GM19193 (cell line): ENCODE data around the gene TBCK.

Source experiments
- POLR2A ChIP-seq: IDR thresholded peaks from 4 replicates; pipeline ENCODE4 v1.6.1; 2011; ENCODE audit not compliant: insufficient read depth, insufficient read length; ENCODE audit errors: extremely low read depth

The TBCK gene

DNA sequence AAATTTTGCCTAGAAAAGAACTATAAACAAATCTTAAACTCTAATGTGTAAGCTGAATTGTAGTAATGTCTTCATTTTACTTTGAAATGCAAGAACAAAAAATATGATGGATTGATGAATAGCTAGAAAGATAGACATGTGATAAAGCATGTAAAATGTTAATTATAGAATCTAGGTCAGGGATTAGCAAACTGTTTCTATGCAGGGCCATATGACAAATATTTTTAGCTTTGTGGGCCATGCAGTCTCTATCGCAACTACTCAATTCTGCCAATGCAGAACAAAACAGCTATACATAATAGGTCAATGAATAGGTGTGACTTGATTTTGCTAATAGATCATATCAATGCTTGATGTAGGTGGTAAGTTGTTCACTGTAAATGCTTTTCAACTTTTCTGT, 75.3 kb downstream of the TBCK start:
- no peak for TF ChIP-seq POLR2A

DNA sequence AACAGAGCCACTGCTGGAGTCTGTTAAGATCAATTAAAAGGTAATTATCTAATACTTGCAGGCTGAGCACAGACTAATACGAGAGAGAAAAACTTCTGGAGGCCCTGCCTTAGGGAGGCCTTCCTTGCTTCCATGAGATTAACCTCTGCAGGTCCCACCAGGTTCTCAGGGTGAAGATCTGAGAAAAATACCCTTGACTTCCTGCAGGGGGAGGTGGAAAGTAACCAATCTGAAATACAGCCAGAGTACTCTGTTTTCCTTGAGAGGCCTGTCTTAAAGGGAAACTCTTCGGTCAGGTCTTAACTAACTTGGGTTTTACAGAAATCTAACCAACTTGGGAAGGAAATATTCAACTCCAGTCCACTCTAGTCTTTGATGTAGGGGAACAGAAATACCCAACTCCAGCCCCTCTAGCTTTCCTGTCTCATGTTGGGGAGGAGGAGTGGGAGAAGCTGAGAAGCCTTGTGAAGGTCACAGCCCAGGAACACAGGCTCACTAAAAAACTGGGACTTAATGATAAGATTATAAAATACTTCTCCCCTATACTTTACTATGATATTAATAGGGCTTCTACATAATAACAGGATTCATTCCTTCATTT, 77.1 kb downstream of the TBCK start:
- TF ChIP-seq POLR2A, result no peak

DNA sequence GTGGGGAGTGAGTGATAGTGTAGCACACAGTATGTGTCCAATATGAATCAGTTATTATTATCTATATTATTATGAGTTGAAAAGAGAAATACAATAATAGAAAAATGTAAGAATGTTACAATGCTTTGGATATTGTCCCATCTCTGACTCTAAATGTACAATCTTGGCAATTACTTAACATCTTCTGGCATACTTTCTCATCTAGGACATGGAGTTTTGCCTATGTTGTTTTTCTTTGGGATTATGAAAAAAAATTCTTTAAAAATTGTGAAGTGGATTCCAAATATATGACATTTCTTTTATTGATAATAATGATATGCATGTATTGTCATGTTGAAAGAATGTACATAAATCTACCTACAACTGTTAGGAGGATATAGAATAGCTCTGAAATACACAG, 84.1 kb downstream of the TBCK start:
- no peak for TF ChIP-seq POLR2A

DNA sequence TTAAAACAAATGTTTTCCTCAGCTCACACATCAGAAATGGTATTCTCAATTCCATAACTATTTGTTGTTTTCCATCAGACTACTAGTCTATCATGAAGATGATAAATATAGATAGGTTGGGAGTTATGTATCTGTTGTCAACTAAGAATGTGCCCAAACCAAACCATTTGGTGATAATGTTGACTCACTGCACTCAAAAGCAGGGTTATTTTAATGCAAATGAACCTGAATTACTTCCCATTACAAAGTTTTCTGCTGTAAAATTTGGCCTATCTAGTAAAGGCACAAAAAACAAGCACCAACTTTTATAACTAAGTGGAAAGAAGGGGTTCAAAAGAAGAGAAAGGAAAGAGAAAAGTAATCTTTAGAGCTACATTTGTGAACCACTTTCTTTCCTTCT, 93.5 kb downstream of the TBCK start:
- TF ChIP-seq POLR2A, result no peak

DNA sequence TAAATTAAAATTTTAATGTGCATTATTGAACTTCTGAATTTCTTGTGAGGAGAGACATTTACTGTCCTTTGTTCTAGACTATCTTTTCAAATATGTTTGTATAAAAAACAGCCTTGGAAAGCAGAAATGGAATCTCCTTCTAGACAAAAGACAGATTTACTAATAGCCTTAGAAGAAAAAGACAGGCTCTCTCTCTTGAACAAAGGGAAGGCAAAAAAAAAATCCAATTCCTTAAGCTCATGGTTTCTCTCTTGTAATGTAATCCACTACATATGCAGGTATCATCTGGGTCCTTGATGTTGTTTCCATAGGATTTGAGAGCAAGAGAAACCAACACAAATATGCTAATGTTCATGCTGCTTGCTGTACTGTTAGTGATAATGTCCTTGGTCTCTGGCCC, 106.0 kb downstream of the TBCK start:
- no peak for TF ChIP-seq POLR2A

DNA sequence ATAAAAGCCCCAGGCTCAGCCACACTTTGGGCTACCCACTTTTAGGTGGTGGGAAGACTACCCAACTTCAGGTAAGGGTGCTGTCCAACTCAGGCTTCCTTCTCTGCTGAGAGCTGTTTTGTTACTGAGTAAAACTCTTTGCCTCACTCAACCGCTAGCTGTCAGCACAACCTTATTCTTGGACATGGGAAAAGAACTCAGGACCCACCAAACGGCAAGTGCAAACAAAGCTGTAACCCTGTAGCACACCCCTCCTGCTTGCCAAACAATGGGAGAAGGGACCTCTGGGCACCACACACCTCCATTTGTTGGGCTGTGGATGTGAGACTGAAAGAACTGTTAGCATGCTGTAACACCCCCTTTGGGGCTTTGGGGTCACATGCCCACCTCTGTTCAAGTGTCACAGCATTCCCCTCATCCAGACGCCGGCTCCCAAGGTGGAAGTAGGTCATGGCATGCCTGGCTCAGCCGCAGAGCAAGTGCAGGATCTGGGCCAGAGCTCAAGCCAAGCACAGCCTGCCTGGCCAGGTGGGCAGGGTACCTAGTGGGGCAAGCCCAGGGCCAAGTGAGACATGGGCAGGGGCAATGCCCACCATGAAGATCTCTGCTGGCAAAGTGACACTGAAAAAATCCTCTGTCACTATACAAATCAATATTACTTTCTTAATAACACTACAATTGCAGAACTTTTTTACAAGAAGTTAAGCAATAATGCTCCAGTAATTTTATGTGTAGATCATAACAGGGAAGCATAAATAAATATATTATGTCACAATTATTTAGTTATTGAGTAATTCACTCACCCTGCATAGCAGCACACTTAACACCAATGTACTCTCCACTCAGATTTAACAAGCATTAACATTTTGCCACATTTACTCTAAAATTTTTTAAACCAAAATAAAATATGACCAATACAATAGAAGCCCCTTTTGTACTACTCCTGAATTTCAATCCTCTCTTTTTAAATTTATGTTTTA, 107.2 kb downstream of the TBCK start:
- TF ChIP-seq POLR2A, result no peak

DNA sequence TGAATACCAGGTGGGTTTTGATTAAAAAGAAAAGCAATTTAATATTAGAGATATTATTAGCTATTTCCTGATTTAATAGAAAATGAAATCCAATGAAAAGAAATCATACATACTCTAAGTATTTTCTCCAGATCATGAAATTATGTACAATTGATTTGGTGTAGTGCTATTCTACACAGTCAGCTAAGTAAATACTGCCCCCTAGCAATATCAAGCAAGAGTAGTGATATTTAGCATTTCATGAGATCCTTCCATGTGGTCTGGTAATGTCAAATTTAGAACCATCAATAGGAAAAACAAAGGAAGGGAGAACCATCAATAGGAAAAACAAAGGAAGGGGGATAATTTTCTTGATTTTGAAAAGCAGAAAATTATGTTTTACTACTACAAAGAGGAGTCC, 114.6 kb downstream of the TBCK start:
- no peak for TF ChIP-seq POLR2A

DNA sequence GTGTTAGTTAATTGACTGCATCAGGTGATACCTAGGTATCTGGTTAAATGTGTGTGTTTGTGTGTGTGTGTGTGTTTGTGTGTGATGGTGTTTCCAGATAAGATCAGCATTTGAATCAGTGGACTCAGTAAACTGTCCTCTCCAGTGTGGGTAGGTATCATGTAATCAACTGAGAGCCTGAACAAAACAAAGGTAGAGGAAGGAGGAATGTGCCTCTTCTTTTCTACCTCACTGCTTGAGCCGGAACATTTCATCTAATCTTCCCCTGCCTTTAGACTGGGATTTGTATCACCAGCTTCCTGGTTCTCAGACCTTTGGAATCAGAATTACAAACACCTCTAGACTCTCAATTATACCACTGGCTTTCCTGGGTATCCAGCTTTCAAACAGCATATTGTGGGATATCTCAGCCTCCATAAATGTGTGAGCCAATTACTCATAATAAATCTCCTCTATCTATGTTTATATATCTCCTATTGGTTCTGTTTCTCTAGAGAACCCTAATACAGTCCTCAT, 120.5 kb downstream of the TBCK start:
- TF ChIP-seq POLR2A, result no peak

DNA sequence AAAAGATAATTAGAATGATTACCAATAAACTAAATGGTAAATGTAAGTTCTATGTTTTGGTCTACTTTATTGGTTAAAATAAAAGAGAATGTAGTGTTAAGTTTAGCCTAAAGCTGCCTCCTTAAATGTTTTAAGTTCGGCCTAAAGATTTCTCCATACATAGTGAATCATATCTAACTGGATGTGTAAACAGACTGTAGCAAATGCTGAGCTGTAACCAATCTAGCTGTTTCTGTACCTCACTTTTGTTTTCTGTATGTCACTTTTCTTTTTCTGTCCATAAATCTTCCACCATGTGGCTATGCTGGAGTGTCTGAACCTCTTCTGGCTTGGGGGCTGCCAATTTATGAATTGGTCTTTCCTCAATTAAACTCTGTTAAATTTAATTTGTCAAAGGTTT, 121.2 kb downstream of the TBCK start:
- no peak for TF ChIP-seq POLR2A

DNA sequence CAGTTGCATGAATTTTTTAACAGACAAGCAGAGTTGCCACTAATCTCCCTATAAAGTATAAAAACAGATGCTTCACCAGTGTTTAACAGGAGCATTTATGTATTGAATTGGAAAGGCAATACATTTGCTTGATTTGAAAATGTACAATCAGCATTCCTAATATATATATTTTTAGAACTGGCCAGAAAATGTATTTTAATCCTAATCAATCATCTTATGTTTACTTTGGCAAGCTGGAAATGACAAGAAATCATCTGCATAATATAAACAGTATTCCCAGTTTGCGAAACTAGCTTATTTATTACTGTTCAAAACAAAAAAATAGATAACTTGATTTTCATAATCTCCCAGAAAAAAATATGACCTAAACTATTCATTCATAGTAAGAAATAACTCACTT, 123.9 kb downstream of the TBCK start:
- TF ChIP-seq POLR2A, result no peak

DNA sequence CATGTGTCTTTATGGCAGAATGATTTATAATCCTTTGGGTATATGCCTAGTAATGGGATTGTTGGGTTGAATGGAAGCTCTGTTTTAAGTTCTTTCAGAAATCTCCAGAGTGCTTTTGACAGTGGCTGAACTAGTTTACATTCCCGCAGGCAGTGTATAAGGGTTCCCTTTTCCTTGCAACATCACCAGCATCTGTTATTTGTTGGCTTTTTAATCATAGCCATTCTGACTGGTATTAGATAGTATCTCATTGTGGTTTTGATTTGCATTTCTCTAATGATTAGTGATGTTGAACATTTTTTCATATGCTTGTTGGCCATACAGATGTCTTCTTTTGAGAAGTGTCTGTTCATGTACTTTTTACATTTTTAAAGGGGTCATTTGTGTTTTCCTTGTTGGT, 129.8 kb downstream of the TBCK start:
- TF ChIP-seq POLR2A, result no peak

DNA sequence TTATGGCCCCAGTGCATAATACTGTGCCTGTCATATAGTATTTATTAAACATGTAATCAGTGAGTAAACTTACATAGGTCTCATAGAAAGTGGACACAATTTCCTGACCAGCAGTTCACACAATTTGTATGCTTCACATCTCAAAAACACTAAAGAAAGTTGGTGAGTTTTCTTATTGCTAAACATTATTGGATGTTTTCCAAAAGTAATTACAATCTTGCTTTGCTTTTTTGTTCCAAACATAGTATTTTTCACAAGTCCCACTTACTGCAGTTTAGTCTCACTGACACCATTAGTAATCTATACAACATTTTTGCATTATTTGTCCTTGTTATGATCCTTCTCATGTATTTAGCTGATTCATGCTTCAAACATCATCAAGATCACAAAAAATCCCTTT, 132.5 kb downstream of the TBCK start:
- TF ChIP-seq POLR2A, result no peak

DNA sequence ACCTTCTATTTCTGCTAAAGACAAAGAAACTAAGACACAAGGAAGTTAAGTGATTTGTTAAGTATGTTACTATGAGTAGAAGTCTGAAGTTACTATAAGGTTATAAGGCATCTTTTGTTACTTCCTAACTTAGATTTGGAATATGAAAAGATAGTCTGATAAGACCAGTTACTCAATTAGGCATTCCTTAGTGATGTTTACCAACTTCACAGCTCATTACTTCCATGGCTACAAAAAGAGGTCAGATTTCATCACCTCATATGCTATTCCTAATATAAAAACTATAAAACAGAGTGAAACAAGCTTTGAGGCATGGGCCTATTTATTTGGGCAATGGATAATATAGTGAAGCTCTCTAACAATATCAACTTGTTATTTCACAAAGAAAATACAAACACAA, 143.1 kb downstream of the TBCK start:
- TF ChIP-seq POLR2A, result no peak

DNA sequence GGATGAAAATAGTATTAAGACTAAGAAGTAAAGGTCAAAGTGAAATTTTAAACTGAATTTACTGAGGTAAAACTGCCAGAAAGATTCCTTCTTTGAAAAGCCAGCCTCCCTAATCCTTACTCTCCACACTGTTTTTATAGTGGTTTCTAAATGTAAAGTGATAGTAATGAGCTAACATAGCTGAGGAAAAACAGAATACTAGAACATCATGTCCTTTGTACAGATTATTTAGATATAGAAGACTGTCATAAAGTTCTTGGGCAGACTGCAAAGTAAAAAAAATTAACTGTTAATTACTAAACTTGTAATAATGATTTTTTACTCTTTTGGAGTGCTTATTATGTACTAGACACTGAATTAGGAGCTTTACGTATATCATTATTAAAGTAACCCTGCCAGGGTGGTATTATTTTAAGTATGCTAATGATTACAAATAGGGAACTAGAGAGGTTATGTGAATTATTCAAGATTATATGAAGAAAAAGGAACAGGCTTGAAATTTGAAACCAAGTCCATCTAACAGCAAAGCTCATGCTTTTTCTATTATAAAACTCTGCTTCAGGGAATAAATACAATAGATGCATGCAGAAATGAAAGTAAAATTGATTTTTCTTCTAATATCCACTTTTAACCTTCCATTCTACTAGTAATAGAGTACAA, 150.5 kb downstream of the TBCK start:
- no peak for TF ChIP-seq POLR2A

DNA sequence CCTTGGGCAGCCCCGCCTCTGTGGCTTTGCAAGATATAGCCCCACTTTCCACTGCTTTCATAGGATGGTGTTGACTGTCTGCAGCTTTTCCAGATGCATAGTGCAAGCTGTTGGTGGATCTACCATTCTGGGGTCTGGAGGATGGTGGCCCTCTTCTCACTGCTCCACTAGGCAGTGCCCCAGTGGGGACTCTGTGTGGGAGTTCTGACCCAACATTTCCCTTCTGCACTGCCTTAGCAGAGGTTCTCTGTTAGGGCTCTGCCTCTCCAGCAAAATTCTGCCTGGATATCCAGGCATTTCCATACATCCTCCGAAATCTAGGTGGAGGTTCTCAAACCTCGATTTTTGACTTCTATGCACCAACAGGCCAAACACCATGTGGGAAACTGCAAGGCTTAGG, 153.7 kb downstream of the TBCK start:
- no peak for TF ChIP-seq POLR2A

DNA sequence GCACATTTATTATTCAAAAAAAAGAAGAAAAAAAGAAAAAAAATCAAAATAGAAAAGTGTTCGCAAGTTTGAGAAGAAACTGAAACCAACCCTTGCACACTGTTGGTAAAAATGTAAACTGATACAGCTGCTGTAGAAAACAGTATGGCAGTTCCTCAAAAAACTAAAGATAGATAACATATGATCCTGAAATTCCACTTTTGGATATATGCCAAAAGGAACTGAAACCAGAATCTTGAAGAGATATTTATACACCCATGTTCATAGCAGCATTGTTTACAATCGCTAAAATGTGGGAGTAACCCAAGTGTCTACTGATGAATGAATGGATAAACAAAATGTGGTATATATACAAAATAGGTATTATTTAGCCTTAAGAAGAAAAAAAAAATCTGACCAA, 155.4 kb downstream of the TBCK start:
- TF ChIP-seq POLR2A, result no peak

DNA sequence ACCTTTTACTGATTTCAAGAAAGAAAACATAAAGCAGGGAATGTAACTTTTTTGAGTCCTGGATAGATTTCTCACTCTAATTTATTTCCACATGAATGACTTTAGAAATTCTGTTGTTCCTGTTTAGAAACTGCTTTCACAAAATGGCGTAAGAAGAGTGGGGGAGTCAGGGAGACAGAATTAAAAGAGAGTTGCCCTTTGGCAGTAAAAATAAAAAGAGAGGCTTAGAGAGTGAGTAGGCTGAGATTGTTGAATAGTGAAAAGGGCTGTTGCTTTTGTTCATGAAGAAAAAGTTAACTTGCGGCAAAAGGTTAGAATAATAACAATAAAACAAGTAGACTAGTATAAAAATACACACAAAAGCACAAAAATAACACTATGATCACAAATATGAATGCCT, 166.1 kb downstream of the TBCK start:
- no peak for TF ChIP-seq POLR2A

DNA sequence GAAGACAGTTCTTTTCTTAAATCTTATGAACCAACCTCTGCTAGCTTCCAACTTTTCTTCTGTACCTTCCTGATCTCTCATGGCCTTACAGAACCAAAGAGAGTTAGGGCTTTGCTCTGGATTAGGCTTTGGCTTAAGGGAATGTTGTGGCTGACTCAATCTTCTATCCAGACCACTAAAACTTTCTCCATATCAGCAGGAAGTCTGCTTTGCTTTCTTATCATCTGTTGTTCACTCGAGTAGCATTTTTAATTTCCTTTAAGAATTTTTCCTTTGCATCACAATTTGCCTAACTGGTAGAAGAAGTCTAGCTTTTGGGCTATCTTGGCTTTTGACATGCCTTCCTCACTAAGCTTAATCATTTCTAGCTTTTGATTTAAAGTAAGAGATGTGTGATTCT, 167.0 kb downstream of the TBCK start:
- TF ChIP-seq POLR2A, result no peak
